GM19035 (cell line): ENCODE data around the gene COPB2.
A peak's percentile ranks its signal among the peaks of the same experiment; 100 is the strongest.

Experiments used
- ATAC-seq: cut with Tn5 transposase; IDR thresholded peaks from one replicate; pipeline ENCODE4 v1.9.1; 2021; ENCODE audit not compliant: unreplicated experiment

Gene COPB2

GRCh38 chr3:139329364-139329850 is 60.0 kb downstream of the COPB2 start:
- peak; percentile 98 for ATAC-seq

DNA sequence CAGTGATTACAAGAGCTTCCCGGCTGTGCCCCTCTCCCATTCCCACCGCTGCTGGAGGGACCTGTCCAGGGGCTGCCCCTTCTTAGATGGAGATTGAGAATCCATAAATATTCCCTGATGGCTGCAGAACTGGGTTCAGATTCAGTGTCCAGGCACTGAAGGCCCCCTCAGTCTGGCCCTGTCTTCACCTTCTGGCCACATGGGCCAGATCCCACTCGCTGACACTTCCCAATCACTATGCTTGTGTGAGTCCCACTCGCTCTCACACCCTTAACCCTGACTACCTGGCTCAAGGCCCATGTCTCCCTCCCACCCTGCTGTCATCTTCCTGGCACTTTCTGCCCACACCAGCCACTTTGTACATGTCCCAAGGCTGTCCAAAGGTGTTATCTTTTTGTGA is 61.1 kb downstream of the COPB2 start:
- no peak for ATAC-seq

DNA sequence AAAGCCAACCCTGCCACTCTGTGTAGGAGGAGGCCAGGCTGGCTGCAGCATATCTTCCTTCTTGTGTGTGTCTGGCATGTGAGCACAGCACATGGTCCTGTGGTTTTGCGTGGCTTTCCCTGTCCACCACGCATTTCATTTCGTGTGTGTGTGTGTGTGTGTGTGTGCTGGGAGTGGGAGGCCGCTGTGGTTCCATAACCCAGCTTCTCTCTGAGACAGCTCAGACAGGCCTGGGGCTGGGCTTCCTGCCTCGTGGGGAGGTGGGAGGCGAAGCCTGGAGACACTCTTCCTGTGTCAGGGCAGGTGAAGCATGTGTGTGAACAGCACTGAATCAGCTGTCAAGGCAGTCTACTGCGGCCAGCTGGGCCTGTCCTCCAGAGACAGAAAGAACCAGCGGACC is 61.6 kb downstream of the COPB2 start:
- ATAC-seq, result no peak

- ATAC-seq, result no peak
These were observed 62.2 kb downstream of the COPB2 start for GRCh38 chr3:139327231-139327630.

DNA sequence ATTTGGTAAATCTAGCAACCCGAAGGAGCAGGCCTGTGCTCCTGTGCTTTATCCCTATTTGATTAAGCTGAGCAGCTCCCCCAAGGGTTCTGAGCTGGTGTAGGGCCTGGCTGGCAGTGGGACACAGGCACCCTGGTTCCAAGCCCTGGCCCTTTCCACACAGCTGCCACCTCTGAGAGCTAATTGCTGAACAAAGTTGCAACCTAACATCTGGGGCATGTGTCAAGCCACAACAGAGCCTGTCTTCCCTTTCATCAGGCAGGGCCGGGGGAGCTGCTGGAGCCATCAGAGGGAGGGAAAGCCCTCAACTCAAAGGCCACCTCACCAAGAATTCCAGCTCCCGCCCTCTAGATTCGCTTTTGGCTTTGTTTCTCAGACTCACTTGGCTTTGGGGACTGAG is 62.7 kb downstream of the COPB2 start:
- no peak for ATAC-seq

DNA sequence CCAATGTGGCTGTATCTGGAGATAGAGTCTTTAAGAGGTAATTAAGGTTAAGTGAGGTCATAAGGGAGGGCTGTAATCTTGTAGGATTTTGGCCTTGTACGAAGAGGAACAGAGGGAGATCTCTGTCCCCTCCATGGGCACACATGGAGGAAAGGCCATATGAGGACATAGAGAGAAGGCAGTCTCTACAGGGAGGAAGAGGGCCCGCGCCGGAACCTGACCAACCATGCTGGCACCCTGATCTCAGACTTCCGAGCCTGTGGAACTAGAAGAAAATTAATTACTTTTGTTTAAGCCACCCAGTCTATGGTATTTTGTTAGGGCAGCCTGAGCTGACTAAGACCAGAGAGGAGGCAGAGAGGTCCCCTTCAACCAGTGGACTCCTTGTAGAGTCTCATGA is 63.3 kb downstream of the COPB2 start:
- no peak for ATAC-seq

DNA sequence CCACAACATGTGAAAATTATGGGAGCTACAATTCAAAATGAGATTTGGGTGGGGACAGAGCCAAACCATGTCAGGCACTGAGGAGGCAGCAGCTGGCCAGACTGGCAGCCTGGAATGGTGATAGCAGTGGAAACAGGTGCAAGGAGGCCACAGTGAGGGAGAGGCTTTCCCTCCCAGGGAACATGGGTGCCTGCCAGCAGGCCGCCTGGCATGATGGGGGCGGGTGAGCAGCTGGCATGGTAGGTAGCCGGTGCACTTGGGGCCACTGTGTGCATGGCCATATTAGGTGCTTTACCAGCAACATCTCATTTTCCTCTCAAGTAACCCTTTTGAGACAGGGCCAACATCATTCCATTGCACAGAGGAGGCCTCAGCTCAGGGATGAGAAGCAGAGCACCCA is 63.9 kb downstream of the COPB2 start:
- ATAC-seq, result no peak

DNA sequence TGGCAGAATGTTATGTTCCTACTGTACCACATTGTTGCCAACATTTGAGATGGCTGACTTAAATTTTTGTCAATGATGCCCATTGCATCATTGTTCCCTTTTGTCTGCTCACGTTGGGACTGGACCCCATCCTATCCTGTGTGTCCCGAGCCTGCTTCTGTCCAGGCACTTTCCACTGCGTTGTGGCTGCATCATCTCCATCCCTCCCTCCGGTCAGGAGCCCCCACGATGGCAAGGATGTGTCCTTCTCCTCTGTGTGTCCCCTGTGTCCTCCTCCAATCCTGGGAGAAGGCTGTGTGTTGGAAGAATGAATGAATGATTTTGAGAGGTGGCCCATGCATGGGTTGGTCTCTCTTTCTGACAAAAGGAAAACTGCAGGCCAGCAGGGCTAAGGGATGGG is 65.0 kb downstream of the COPB2 start:
- ATAC-seq, result no peak

GRCh38 chr3:139323146-139323545 is 66.3 kb downstream of the COPB2 start:
- no peak for ATAC-seq

GRCh38 chr3:139322346-139322745 is 67.1 kb downstream of the COPB2 start:
- no peak for ATAC-seq

- ATAC-seq, result no peak
These were observed 68.7 kb downstream of the COPB2 start for GRCh38 chr3:139320551-139321309.

GRCh38 chr3:139319428-139320402 is 69.7 kb downstream of the COPB2 start:
- ATAC-seq, result no peak

DNA sequence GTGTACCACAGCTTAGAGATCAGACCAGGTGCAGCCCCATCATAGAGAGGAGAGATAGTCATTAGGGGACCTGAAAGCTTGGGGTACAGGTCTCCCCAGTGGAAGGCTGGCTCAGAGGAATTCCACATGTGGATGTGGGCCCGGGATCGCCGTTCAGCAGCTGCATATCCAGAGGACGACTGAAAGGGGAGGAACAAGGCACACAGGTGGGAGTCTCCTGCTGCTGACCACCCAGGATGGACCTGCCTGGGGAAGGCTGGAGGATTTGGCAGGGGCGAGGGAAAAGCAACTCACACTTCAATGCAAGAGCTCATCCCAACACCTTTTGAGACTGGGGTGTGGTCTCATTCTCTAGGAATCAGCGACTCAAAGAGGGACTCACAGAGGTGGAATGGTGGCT is 70.6 kb downstream of the COPB2 start:
- no peak for ATAC-seq

DNA sequence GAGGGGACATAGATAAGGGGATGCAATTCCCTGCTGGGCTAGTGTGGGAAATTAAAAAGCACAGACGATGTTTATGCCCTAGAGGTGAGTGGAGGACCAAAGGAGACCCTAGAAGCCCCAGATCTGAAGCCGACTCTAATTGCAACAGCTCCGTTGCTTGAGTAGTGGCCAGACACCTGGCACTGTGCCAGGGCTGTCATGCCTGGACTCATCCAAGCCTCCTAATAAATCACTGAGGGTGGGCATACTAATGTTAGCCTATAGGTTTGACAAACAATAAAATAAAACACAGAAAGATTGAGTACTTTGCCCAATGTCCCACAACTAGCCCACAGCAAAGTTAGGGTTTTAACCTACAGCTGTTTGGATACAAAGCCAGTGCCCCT is 71.0 kb downstream of the COPB2 start:
- ATAC-seq, result no peak

GRCh38 chr3:139317660-139318430 is 71.6 kb downstream of the COPB2 start:
- no peak for ATAC-seq

- no peak for ATAC-seq
These were observed 72.2 kb downstream of the COPB2 start for GRCh38 chr3:139317215-139317614.

- ATAC-seq, result no peak
These were observed 75.5 kb downstream of the COPB2 start for GRCh38 chr3:139313921-139314320.

- ATAC-seq, result no peak
These were observed 76.5 kb downstream of the COPB2 start for GRCh38 chr3:139312959-139313358.

- no peak for ATAC-seq
These were observed 77.0 kb downstream of the COPB2 start for GRCh38 chr3:139312416-139312815.

DNA sequence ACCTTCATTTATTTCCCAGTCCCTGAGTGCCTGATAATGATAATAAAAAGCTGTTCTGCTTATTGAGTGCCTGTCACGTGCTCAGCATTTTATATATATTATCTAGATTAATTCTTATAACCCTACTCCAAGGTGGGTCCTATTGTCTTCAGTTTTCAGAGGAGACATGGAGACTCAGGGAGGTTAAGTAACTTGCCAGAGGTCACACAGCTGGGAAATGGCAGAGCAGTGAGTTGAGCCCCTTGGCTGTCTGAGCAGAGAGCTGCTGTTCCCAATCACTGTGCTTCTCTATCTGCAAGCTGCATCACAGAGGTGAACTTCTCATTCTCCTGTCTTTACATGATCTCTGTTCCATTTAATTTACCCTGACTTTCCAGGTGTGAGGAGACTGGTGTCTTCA is 77.9 kb downstream of the COPB2 start:
- ATAC-seq, result no peak

- ATAC-seq, result no peak
These were observed 78.9 kb downstream of the COPB2 start for GRCh38 chr3:139310474-139310933.
